Osteoblast (primary cell): ENCODE results near the gene MICAL3. TPM values are rescaled to one million over a fixed set of nuclear protein-coding genes. Genes with fewer than 3 reads are reported as not detected.
A peak's percentile ranks its signal among the peaks of the same experiment; 100 is the strongest.

ENCODE experiments used
- DNase-seq: peaks from one replicate; pipeline ENCODE4 v3.0.0; 2011; ENCODE audit warnings: low spot score, mixed read lengths; ENCODE audit not compliant: insufficient read length; ENCODE audit errors: missing footprints
- H2AFZ ChIP-seq: 2 replicates; pipeline ENCODE4 v1.6.0; 2011; ENCODE audit warnings: mild to moderate bottlenecking, low read length
- H3K27ac ChIP-seq: 2 replicates; pipeline ENCODE4 v1.5.1; 2011; ENCODE audit warnings: mild to moderate bottlenecking, low read depth, low read length, moderate library complexity
- H3K27me3 ChIP-seq: 2 replicates; pipeline ENCODE4 v1.6.0; 2012; ENCODE audit warnings: mild to moderate bottlenecking, control low read depth, inconsistent platforms, low read length, moderate library complexity; ENCODE audit not compliant: insufficient read depth
- H3K36me3 ChIP-seq: 2 replicates; pipeline ENCODE4 v1.5.1; 2011; ENCODE audit warnings: mild to moderate bottlenecking, low read length, control low read depth, moderate library complexity; ENCODE audit not compliant: insufficient read depth
- H3K4me1 ChIP-seq: 2 replicates; pipeline ENCODE4 v1.5.1; 2011; ENCODE audit warnings: mild to moderate bottlenecking, low read length, control low read depth, moderate library complexity; ENCODE audit not compliant: insufficient read depth
- H3K4me2 ChIP-seq: 2 replicates; pipeline ENCODE4 v1.6.0; 2011; ENCODE audit warnings: mild to moderate bottlenecking, low read length; ENCODE audit not compliant: insufficient read depth
- H3K4me3 ChIP-seq: fragments of 200-600 bp; sonication (generic); 3 replicates; pipeline ENCODE4 v1.5.1; 2012; ENCODE audit warnings: mild to moderate bottlenecking, low read length, inconsistent platforms; ENCODE audit not compliant: insufficient read depth
- H3K79me2 ChIP-seq: 2 replicates; pipeline ENCODE4 v1.6.0; 2012; ENCODE audit warnings: mild to moderate bottlenecking, low read length, control low read depth, inconsistent platforms; ENCODE audit not compliant: insufficient read depth
- H3K9me3 ChIP-seq: 2 replicates; pipeline ENCODE4 v1.5.1; 2011; ENCODE audit warnings: low read depth, low read length, control low read depth
- H4K20me1 ChIP-seq: 2 replicates; pipeline ENCODE4 v1.6.0; 2012; ENCODE audit warnings: mild to moderate bottlenecking, low read length, control low read depth; ENCODE audit not compliant: insufficient read depth
- CTCF ChIP-seq: IDR thresholded peaks from 2 replicates; pipeline ENCODE4 v1.5.1; 2011; ENCODE audit warnings: mild to moderate bottlenecking, low read depth, low read length, moderate library complexity; ENCODE audit errors: extremely low read depth
- total RNA-seq: library from RNA; depleted of rRNA; stranded (reverse); fragments of >200 nt; gene quantifications from 2 replicates; pipeline ENCODE4 v1.2.3, GENCODE V29; 2012

The MICAL3 gene
- total RNA-seq, 1 donor: 35.1 TPM

- Histone ChIP-seq H3K4me2 (no peak overlapping the region), H4K20me1 (peaks cover 70% of the 10 kb centered on the region), H3K79me2 (peaks cover 78% of the 10 kb centered on the region), H3K27ac (no peak overlapping the region), H2AFZ (no peak overlapping the region), H3K27me3 (no peaks in the 10 kb centered on the region), H3K9me3 (no peaks in the 10 kb centered on the region), H3K4me1 (peaks cover 47% of the 10 kb centered on the region), H3K36me3 (no peaks in the 10 kb centered on the region), H3K4me3 (no peak overlapping the region)
- no peak for TF ChIP-seq CTCF
- no peak for DNase-seq
Observed at GRCh38 chr22:17926516-17926915, 97.8 kb downstream of the MICAL3 start.

- Histone ChIP-seq H2AFZ (no peak overlapping the region), H4K20me1 (peaks cover 71% of the 10 kb centered on the region), H3K27ac (no peak overlapping the region), H3K79me2 (peaks cover 78% of the 10 kb centered on the region), H3K27me3 (no peaks in the 10 kb centered on the region), H3K4me2 (no peak overlapping the region), H3K4me3 (no peak overlapping the region), H3K36me3 (no peaks in the 10 kb centered on the region), H3K4me1 (peaks cover 50% of the 10 kb centered on the region), H3K9me3 (no peaks in the 10 kb centered on the region)
- no peak for TF ChIP-seq CTCF
- no peak for DNase-seq
Observed at GRCh38 chr22:17925431-17925841, 98.9 kb downstream of the MICAL3 start.

GRCh38 chr22:17924735-17925364, 99.5 kb downstream of the MICAL3 start:
- Histone ChIP-seq H3K27ac (no peak overlapping the region), H3K4me2 (no peak overlapping the region), H3K36me3 (no peaks in the 10 kb centered on the region), H2AFZ (no peak overlapping the region), H3K27me3 (no peaks in the 10 kb centered on the region), H4K20me1 (peaks cover 73% of the 10 kb centered on the region), H3K4me1 (peaks cover 50% of the 10 kb centered on the region), H3K9me3 (no peaks in the 10 kb centered on the region), H3K4me3 (no peak overlapping the region), H3K79me2 (peaks cover 78% of the 10 kb centered on the region)
- no peak for TF ChIP-seq CTCF
- DNase-seq: peak; percentile 65

- no peak for DNase-seq
- Histone ChIP-seq H3K79me2 (peaks cover 80% of the 10 kb centered on the region), H3K4me3 (no peak overlapping the region), H3K27me3 (no peaks in the 10 kb centered on the region), H3K9me3 (no peaks in the 10 kb centered on the region), H3K27ac (peak overlapping the region; percentile 67), H3K36me3 (no peaks in the 10 kb centered on the region), H4K20me1 (peaks cover 78% of the 10 kb centered on the region), H2AFZ (no peak overlapping the region), H3K4me1 (peaks cover 50% of the 10 kb centered on the region), H3K4me2 (peak overlapping the region; percentile 61)
- no peak for TF ChIP-seq CTCF
Observed at GRCh38 chr22:17924076-17924475, 100.3 kb downstream of the MICAL3 start.
